ENCODE data around the gene S100A11. TPM values are rescaled to one million over a fixed set of nuclear protein-coding genes. Genes with fewer than 3 reads are reported as not detected.

Gene S100A11
- total and polyA plus RNA-seq, 9 of the 15 experiments (the other 6 are each of a cell fraction or from before 2014, with no cell fraction given) = 131 to 808 (median 235) TPM

DNA sequence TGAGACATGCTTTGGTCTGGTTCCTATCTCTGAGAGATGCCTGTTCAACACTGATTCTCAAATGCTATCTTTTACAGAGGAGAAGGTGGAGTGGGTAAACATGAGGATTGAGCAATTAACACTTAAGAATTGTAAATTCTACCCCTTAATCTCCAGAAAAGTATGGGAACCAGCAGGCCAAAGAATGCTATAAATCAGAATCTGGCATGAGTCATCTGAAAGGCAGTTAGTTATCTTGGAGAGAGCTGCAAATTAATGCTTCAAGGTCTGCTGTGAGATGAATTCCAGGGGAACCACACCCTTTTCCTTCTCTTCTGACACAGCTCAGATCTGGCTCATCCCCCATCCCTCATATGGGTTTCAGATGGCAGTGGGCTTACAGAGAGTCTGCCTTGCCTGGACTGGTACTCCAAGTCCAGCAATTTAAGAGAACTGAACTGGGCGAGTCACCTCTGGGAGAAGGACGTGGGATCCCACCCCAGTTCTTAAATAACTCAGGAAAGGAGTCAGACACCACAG, 48.3 kb downstream of the S100A11 start:
- peaks cover 4% of the 10 kb centered on the region; the same call in 1 of the 2 replicates for H4K20me1 ChIP-seq (replicated peaks; ENCODE audit: control insufficient read depth, insufficient read depth, low read length)
- in situ Hi-C loops (cut with MboI) (no loop called here), intact Hi-C loops (cut with micrococcal nuclease) (no loop called here)
- BruUV-seq (replicated peaks) = no TSS peak
- peak; percentile 45 for ATAC-seq
- H3K4me2 ChIP-seq (ENCODE audit: insufficient read depth, low read length) = no peak overlapping the region
- CTCF ChIA-PET (ENCODE audit: low intra/inter-chr PET ratio) = no interaction called here
- H3K36me3 ChIP-seq (ENCODE audit: control insufficient read depth, insufficient read depth, low read length) = no peaks in the 10 kb centered on the region
- no peaks in the 10 kb centered on the region for H3K9me1 ChIP-seq (ENCODE audit: control insufficient read depth, insufficient read depth, low read length)
- no peaks in the 10 kb centered on the region for H3K79me2 ChIP-seq (ENCODE audit: control insufficient read depth, insufficient read depth, low read length)
- H3K27ac ChIP-seq (ENCODE audit: extremely low read depth, low read depth, low read length) = no peak overlapping the region
- peaks cover 15 to 17% of the 10 kb centered on the region in 2 experiments for H3K4me1 ChIP-seq (replicated peaks in 1 of 2; ENCODE audit: control insufficient read depth in 2 of 2, insufficient read depth in 2 of 2, low read length in 2 of 2)
- peak; percentile 70 for FAIRE-seq
- H3K27me3 ChIP-seq (ENCODE audit: control insufficient read depth in 2 of 2, insufficient read depth in 2 of 2, low read length in 2 of 2) = peaks cover 31 to 56% of the 10 kb centered on the region in 2 experiments
- no peak overlapping the region for H3K4me3 ChIP-seq
- H3K9me3 ChIP-seq (replicated peaks; ENCODE audit: control insufficient read depth, insufficient read depth, low read depth, low read length) = no peaks in the 10 kb centered on the region
- WGBS (ENCODE audit: insufficient coverage, low coverage, missing lambda C conversion rate) = 4% methylated on average over 2 of the region's 2 CpGs
- H3K9ac ChIP-seq (ENCODE audit: insufficient read depth in 1 of 2, low read depth in 2 of 2, low read length in 2 of 2) = no peak overlapping the region
- POLR2A ChIA-PET = interaction anchor here (0.5 to 1.8 kb wide), 7 partner anchors 10 to 60 kb away, joined by 3 to 5 read pairs (median 4); no protein-coding TSS in a partner anchor
- peak; percentile 39 to 67 (median 51) for DNase-seq (ENCODE audit: extremely low read depth in 1 of 4, low spot score in 3 of 4)
- no peak overlapping the region for H2AFZ ChIP-seq (ENCODE audit: low read depth, low read length)
- TF ChIP-seq PYGO2 (tag; IDR thresholded peaks at IDR 0.05) = 0 out of 2 replicates have a peak, but pooled peaks have one; percentile 26
- TF ChIP-seq, protein P1, sequence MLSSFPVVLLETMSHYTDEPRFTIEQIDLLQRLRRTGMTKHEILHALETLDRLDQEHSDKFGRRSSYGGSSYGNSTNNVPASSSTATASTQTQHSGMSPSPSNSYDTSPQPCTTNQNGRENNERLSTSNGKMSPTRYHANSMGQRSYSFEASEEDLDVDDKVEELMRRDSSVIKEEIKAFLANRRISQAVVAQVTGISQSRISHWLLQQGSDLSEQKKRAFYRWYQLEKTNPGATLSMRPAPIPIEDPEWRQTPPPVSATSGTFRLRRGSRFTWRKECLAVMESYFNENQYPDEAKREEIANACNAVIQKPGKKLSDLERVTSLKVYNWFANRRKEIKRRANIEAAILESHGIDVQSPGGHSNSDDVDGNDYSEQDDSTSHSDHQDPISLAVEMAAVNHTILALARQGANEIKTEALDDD (IDR thresholded peaks at IDR 0.05) = peak; percentile 62
- TF ChIP-seq PHB2 (IDR thresholded peaks at IDR 0.05; ENCODE audit: low read depth) = no peak
- peak; percentile 51; the same call in 1 of the 2 replicates for TF ChIP-seq EGR1 (conservative IDR thresholded peaks at IDR 0.05)
- TF ChIP-seq, protein P2, sequence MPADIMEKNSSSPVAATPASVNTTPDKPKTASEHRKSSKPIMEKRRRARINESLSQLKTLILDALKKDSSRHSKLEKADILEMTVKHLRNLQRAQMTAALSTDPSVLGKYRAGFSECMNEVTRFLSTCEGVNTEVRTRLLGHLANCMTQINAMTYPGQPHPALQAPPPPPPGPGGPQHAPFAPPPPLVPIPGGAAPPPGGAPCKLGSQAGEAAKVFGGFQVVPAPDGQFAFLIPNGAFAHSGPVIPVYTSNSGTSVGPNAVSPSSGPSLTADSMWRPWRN (IDR thresholded peaks at IDR 0.05; ENCODE audit: low read depth) = peak; percentile 98
- no peak for TF ChIP-seq MYBL2 (IDR thresholded peaks at IDR 0.05; ENCODE audit: low read depth)
- no peak for TF ChIP-seq MYBL2 (CRISPR knock-in tag; IDR thresholded peaks at IDR 0.05; ENCODE audit: borderline replicate concordance)
- TF ChIP-seq TCF3 (CRISPR knock-in tag; IDR thresholded peaks at IDR 0.05) = peak; percentile 88
- TF ChIP-seq HNRNPK (IDR thresholded peaks at IDR 0.05; ENCODE audit: low read depth, low read length, poor library complexity, severe bottlenecking) = no peak
- no peak for TF ChIP-seq ZFP1 (CRISPR knock-in tag; IDR thresholded peaks at IDR 0.05)
- TF ChIP-seq DDX20 (tag; IDR thresholded peaks at IDR 0.05; ENCODE audit: low read depth) = 0 out of 2 replicates have a peak, but pooled peaks have one; percentile 72
- no peak for TF ChIP-seq ZBTB1 (CRISPR knock-in tag; IDR thresholded peaks at IDR 0.05; ENCODE audit: borderline replicate concordance, low read depth)
- TF ChIP-seq, protein P3, sequence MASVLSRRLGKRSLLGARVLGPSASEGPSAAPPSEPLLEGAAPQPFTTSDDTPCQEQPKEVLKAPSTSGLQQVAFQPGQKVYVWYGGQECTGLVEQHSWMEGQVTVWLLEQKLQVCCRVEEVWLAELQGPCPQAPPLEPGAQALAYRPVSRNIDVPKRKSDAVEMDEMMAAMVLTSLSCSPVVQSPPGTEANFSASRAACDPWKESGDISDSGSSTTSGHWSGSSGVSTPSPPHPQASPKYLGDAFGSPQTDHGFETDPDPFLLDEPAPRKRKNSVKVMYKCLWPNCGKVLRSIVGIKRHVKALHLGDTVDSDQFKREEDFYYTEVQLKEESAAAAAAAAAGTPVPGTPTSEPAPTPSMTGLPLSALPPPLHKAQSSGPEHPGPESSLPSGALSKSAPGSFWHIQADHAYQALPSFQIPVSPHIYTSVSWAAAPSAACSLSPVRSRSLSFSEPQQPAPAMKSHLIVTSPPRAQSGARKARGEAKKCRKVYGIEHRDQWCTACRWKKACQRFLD (CRISPR knock-in tag; IDR thresholded peaks at IDR 0.05) = peak; percentile 79; the same call in 1 of the 2 replicates
- TF ChIP-seq, protein P4, sequence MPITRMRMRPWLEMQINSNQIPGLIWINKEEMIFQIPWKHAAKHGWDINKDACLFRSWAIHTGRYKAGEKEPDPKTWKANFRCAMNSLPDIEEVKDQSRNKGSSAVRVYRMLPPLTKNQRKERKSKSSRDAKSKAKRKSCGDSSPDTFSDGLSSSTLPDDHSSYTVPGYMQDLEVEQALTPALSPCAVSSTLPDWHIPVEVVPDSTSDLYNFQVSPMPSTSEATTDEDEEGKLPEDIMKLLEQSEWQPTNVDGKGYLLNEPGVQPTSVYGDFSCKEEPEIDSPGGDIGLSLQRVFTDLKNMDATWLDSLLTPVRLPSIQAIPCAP (CRISPR knock-in tag; IDR thresholded peaks at IDR 0.05; ENCODE audit: borderline replicate concordance) = no peak
- TF ChIP-seq RBFOX2 (IDR thresholded peaks at IDR 0.05; ENCODE audit: low read depth, low read length) = no peak
- TF ChIP-seq SMARCE1 (IDR thresholded peaks at IDR 0.05) = peak; percentile 94
- TF ChIP-seq, protein P5, sequence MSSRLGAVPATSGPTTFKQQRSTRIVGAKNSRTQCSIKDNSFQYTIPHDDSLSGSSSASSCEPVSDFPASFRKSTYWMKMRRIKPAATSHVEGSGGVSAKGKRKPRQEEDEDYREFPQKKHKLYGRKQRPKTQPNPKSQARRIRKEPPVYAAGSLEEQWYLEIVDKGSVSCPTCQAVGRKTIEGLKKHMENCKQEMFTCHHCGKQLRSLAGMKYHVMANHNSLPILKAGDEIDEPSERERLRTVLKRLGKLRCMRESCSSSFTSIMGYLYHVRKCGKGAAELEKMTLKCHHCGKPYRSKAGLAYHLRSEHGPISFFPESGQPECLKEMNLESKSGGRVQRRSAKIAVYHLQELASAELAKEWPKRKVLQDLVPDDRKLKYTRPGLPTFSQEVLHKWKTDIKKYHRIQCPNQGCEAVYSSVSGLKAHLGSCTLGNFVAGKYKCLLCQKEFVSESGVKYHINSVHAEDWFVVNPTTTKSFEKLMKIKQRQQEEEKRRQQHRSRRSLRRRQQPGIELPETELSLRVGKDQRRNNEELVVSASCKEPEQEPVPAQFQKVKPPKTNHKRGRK (tag; IDR thresholded peaks at IDR 0.05) = no peak
